Loucy (cell line): ENCODE data around the gene MAN2B2.

Source experiments
- H2AFZ ChIP-seq: fragments of 200-600 bp; sonication (generic); 2 replicates; pipeline ENCODE4 v1.6.0; 2016; ENCODE audit warnings: antibody characterized with exemption, mild to moderate bottlenecking, low read length, moderate library complexity
- H3F3A ChIP-seq: fragments of 200-600 bp; 2 replicates; pipeline ENCODE4 v1.6.0; 2016; ENCODE audit warnings: antibody characterized with exemption, low read depth, mild to moderate bottlenecking
- H3K27me3 ChIP-seq: fragments of 200-600 bp; sonication (generic); 2 replicates; pipeline ENCODE4 v1.6.1; 2014; ENCODE audit warnings: low read length, mild to moderate bottlenecking; ENCODE audit not compliant: insufficient read depth, poor library complexity, severe bottlenecking
- H3K36me3 ChIP-seq: fragments of 200-600 bp; sonication (generic); 2 replicates; pipeline ENCODE4 v1.6.1; 2016; ENCODE audit warnings: low read length; ENCODE audit not compliant: insufficient read depth
- H3K4me1 ChIP-seq: fragments of 200-600 bp; sonication (generic); 2 replicates; pipeline ENCODE4 v1.5.1; 2014; ENCODE audit warnings: low read length, mild to moderate bottlenecking; ENCODE audit not compliant: insufficient read depth, poor library complexity, severe bottlenecking
- H3K4me2 ChIP-seq: fragments of 200-600 bp; sonication (generic); 2 replicates; pipeline ENCODE4 v1.6.0; 2014; ENCODE audit warnings: antibody characterized with exemption, low read length, low read depth, mild to moderate bottlenecking; ENCODE audit not compliant: poor library complexity, severe bottlenecking
- H3K4me3 ChIP-seq: fragments of 200-600 bp; sonication (generic); 2 replicates; pipeline ENCODE4 v1.5.1; 2014; ENCODE audit warnings: low read length, mild to moderate bottlenecking, mixed read lengths; ENCODE audit not compliant: poor library complexity, severe bottlenecking
- H3K79me2 ChIP-seq: fragments of 200-600 bp; sonication (generic); 2 replicates; pipeline ENCODE4 v1.6.1; 2014; ENCODE audit warnings: low read length; ENCODE audit not compliant: insufficient read depth
- H3K9ac ChIP-seq: fragments of 200-600 bp; sonication (generic); 2 replicates; pipeline ENCODE4 v1.6.0; 2014; ENCODE audit warnings: mild to moderate bottlenecking, low read depth, low read length, moderate library complexity; ENCODE audit not compliant: poor library complexity, severe bottlenecking
- H3K9me2 ChIP-seq: fragments of 200-600 bp; sonication (generic); replicated peaks from 2 replicates; pipeline ENCODE4 v1.6.1; 2016; ENCODE audit warnings: low read depth, low read length, mixed read lengths
- H3K9me3 ChIP-seq: fragments of 200-600 bp; sonication (generic); 2 replicates; pipeline ENCODE4 v1.6.1; 2014; ENCODE audit warnings: mild to moderate bottlenecking, antibody characterized with exemption, low read length, low read depth; ENCODE audit not compliant: insufficient read depth
- H4K20me1 ChIP-seq: fragments of 200-600 bp; sonication (generic); 2 replicates; pipeline ENCODE4 v1.6.0; 2014; ENCODE audit warnings: antibody characterized with exemption, low read length, mild to moderate bottlenecking; ENCODE audit not compliant: insufficient read depth, poor library complexity, severe bottlenecking
- CTCF ChIP-seq: fragments of 200-600 bp; sonication (generic); conservative IDR thresholded peaks from 2 replicates; pipeline ENCODE4 v1.5.1; 2014; ENCODE audit warnings: mild to moderate bottlenecking, antibody characterized with exemption, low read length
- EZH2phosphoT487 ChIP-seq: fragments of 200-600 bp; IDR thresholded peaks from 2 replicates; pipeline ENCODE4 v1.6.1; 2018; ENCODE audit warnings: antibody characterized with exemption, mild to moderate bottlenecking, moderate library complexity, borderline replicate concordance

Gene MAN2B2

GRCh38 chr4:6596948-6597347, 22.0 kb downstream of the MAN2B2 start:
- peaks cover 4% of the 10 kb centered on the region; the same call in 1 of the 2 replicates for H3K36me3 ChIP-seq
- peaks cover 4% of the 10 kb centered on the region for H3K4me1 ChIP-seq
- H3K9me2 ChIP-seq, result no peaks in the 10 kb centered on the region
- no peak overlapping the region for H3K4me3 ChIP-seq
- no peaks in the 10 kb centered on the region for H3F3A ChIP-seq
- no peak for TF ChIP-seq EZH2phosphoT487
- TF ChIP-seq CTCF, result no peak
- no peak overlapping the region for H3K9ac ChIP-seq
- H3K4me2 ChIP-seq, result no peak overlapping the region
- no peaks in the 10 kb centered on the region for H3K27me3 ChIP-seq
- no peaks in the 10 kb centered on the region for H3K79me2 ChIP-seq
- no peaks in the 10 kb centered on the region for H3K9me3 ChIP-seq
- no peak overlapping the region for H2AFZ ChIP-seq
- H4K20me1 ChIP-seq, result no peaks in the 10 kb centered on the region

- H3K9me3 ChIP-seq, result no peaks in the 10 kb centered on the region
- peaks cover 6% of the 10 kb centered on the region for H3K4me1 ChIP-seq
- H3K9ac ChIP-seq, result no peak overlapping the region
- no peaks in the 10 kb centered on the region for H3F3A ChIP-seq
- H2AFZ ChIP-seq, result no peak overlapping the region
- TF ChIP-seq EZH2phosphoT487, result no peak
- no peak for TF ChIP-seq CTCF
- H4K20me1 ChIP-seq, result no peaks in the 10 kb centered on the region
- no peak overlapping the region for H3K4me2 ChIP-seq
- H3K9me2 ChIP-seq, result no peaks in the 10 kb centered on the region
- H3K36me3 ChIP-seq, result peaks cover 4% of the 10 kb centered on the region; the same call in 1 of the 2 replicates
- H3K27me3 ChIP-seq, result no peaks in the 10 kb centered on the region
- H3K79me2 ChIP-seq, result no peaks in the 10 kb centered on the region
- H3K4me3 ChIP-seq, result no peak overlapping the region
Observed at GRCh38 chr4:6598127-6598526, 23.1 kb downstream of the MAN2B2 start.

GRCh38 chr4:6598641-6599040, 23.7 kb downstream of the MAN2B2 start:
- Histone ChIP-seq H3F3A (no peaks in the 10 kb centered on the region), H3K9me2 (no peaks in the 10 kb centered on the region), H3K36me3 (peaks cover 4% of the 10 kb centered on the region; the same call in 1 of the 2 replicates), H3K27me3 (no peaks in the 10 kb centered on the region), H3K9me3 (no peaks in the 10 kb centered on the region), H4K20me1 (no peaks in the 10 kb centered on the region), H3K79me2 (no peaks in the 10 kb centered on the region), H3K4me3 (no peak overlapping the region), H2AFZ (no peak overlapping the region), H3K4me2 (no peak overlapping the region), H3K4me1 (peaks cover 6% of the 10 kb centered on the region), H3K9ac (no peak overlapping the region)
- TF ChIP-seq CTCF (no peak), EZH2phosphoT487 (no peak)
